Stomach (tissue), 4 donors: ENCODE results near the gene BRD2.

Source experiments
- EP300 ChIP-seq: sonication (generic); formaldehyde crosslinking; IDR thresholded peaks from one replicate; pipeline ENCODE4 v1.6.1; 2017; ENCODE audit warnings: antibody characterized with exemption
- POLR2A ChIP-seq, 4 donors: fragments of 450-650 bp; IDR thresholded peaks; one replicate each; pipeline ENCODE4 v1.6.1; 2016; ENCODE audit warnings: antibody characterized with exemption in 4 of 4, control low read depth in 2 of 4, mild to moderate bottlenecking in 1 of 4, moderate library complexity in 1 of 4
- TF ChIP-seq, protein P1 (sequence below), 7 experiments: fragments of 450-650 bp in 4 of 7; fragments of 200-600 bp in 3 of 7; sonication (generic) in 3 of 7; IDR thresholded peaks; one replicate each; pipeline ENCODE4 v1.5.1; 2016 to 2019; ENCODE audit warnings: antibody characterized with exemption in 7 of 7, control low read depth in 2 of 7, mild to moderate bottlenecking in 1 of 7

DNA sequence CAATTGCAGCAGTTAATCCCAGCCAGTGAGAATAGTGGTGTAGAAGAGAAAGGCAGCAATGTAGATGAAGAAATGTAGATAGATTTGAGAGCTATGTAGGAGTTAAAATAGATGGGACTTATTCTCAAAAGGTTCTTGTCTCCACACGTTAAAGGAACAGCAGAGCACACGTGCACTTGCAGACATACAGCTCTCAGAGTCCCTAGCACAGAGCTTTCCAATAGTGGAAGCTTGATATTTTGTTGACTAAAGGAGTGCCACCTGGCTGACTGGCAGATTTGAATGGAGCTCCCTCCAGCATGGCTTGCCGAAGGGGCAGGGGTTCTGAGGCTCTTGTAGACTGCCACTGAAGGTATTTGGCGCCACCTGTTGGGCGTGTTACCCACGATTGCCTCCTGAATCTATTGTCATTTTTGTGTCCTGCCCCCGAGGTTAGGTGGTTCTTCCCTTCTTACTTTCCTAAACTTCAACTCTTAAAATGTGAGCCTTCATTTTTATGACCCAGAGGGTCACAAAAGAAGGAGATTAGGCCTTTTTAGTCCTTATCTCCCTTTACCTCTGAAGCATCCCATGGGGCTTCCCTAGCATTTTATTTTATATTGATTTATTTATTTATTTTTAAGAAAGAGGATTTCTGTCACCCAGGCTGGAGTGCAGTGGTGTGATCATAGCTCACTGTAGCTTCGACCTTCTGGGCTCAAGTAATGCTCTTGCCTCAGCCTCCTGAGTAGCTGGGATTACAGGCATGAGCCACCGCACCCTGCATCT, 16.4 kb downstream of the BRD2 start:
- TF ChIP-seq, protein P1, sequence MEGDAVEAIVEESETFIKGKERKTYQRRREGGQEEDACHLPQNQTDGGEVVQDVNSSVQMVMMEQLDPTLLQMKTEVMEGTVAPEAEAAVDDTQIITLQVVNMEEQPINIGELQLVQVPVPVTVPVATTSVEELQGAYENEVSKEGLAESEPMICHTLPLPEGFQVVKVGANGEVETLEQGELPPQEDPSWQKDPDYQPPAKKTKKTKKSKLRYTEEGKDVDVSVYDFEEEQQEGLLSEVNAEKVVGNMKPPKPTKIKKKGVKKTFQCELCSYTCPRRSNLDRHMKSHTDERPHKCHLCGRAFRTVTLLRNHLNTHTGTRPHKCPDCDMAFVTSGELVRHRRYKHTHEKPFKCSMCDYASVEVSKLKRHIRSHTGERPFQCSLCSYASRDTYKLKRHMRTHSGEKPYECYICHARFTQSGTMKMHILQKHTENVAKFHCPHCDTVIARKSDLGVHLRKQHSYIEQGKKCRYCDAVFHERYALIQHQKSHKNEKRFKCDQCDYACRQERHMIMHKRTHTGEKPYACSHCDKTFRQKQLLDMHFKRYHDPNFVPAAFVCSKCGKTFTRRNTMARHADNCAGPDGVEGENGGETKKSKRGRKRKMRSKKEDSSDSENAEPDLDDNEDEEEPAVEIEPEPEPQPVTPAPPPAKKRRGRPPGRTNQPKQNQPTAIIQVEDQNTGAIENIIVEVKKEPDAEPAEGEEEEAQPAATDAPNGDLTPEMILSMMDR (IDR thresholded peaks at IDR 0.05) = peak in 5 of 7 experiments; percentile 73 to 95 (median 86)
- no peak for TF ChIP-seq EP300
- no peak for TF ChIP-seq POLR2A (IDR thresholded peaks at IDR 0.05)
